ENCODE results near the gene TOM1. TPM values are rescaled to one million over a fixed set of nuclear protein-coding genes. Genes with fewer than 3 reads are reported as not detected.

The TOM1 gene
- polyA plus RNA-seq, 2 of the 4 experiments (the other 2 are of a cell fraction), result 14.5 to 16.6 TPM

DNA sequence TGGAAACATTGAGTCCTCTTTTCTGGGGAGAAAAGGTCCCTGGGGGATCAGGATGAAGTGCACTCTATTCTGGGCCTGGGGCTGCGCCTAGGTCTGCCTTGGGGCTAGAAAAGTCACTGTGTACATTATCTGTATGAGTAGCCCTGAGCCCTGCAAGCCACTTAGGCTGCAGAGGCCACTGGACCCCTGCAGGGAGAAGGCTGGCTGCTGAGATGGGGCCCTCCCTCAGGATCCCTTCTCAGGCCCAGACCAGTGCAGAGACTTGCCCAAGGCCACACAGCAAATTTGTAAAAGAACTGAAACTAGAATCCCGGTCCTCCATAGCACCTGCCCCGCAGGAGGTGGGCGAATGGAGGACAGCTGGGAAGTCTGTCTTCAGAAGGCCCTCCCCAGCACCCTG lies 54.4 kb downstream of the TOM1 start:
- TF ChIP-seq FOSL2 (IDR thresholded peaks at IDR 0.05), result no peak
- TF ChIP-seq FOSL2 (CRISPR knock-in tag; IDR thresholded peaks at IDR 0.05), result no peak
- TF ChIP-seq EP300 (IDR thresholded peaks at IDR 0.05), result no peak
- TF ChIP-seq, protein P1, sequence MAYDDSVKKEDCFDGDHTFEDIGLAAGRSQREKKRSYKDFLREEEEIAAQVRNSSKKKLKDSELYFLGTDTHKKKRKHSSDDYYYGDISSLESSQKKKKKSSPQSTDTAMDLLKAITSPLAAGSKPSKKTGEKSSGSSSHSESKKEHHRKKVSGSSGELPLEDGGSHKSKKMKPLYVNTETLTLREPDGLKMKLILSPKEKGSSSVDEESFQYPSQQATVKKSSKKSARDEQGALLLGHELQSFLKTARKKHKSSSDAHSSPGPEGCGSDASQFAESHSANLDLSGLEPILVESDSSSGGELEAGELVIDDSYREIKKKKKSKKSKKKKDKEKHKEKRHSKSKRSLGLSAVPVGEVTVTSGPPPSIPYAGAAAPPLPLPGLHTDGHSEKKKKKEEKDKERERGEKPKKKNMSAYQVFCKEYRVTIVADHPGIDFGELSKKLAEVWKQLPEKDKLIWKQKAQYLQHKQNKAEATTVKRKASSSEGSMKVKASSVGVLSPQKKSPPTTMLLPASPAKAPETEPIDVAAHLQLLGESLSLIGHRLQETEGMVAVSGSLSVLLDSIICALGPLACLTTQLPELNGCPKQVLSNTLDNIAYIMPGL (CRISPR knock-in tag; IDR thresholded peaks at IDR 0.05; ENCODE audit: borderline replicate concordance), result no peak
- no peak for TF ChIP-seq GATA3 (IDR thresholded peaks at IDR 0.05; ENCODE audit: borderline replicate concordance)
- TF ChIP-seq EHF (CRISPR knock-in tag; IDR thresholded peaks at IDR 0.05), result no peak
- TF ChIP-seq, protein P2, sequence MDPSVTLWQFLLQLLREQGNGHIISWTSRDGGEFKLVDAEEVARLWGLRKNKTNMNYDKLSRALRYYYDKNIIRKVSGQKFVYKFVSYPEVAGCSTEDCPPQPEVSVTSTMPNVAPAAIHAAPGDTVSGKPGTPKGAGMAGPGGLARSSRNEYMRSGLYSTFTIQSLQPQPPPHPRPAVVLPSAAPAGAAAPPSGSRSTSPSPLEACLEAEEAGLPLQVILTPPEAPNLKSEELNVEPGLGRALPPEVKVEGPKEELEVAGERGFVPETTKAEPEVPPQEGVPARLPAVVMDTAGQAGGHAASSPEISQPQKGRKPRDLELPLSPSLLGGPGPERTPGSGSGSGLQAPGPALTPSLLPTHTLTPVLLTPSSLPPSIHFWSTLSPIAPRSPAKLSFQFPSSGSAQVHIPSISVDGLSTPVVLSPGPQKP (IDR thresholded peaks at IDR 0.05; ENCODE audit: low read depth, low read length), result no peak
- no peak for TF ChIP-seq USF2 (IDR thresholded peaks at IDR 0.05)
- no peak for TF ChIP-seq FOXS1 (CRISPR knock-in tag; IDR thresholded peaks at IDR 0.05)
- TF ChIP-seq POLR2A (IDR thresholded peaks at IDR 0.05; ENCODE audit: low read length), result no peak
- no peak for TF ChIP-seq KDM5A (IDR thresholded peaks at IDR 0.05)
- TF ChIP-seq PHF8 (IDR thresholded peaks at IDR 0.05; ENCODE audit: borderline replicate concordance, low read depth), result no peak
- no peak for TF ChIP-seq JUNB (IDR thresholded peaks at IDR 0.05)
- TF ChIP-seq REST (IDR thresholded peaks at IDR 0.05), result no peak
- TF ChIP-seq CEBPB (IDR thresholded peaks at IDR 0.05), result no peak
- no peak for TF ChIP-seq ZC3H11A (IDR thresholded peaks at IDR 0.05)
- TF ChIP-seq MAX (IDR thresholded peaks at IDR 0.05), result no peak
- no peak for TF ChIP-seq CBX2 (IDR thresholded peaks at IDR 0.05; ENCODE audit: borderline replicate concordance, low read depth)
- no peak for DNase-seq (ENCODE audit: low read depth in 1 of 2, low spot score in 1 of 2)
- 93% methylated on average over 4 of the region's 4 CpGs for whole genome bisulfite sequencing (ENCODE audit: missing lambda C conversion rate)
- ATAC-seq, result no peak
- Histone ChIP-seq H3K27ac (peak overlapping the region in 1 of 2 experiments; percentile 98; a peak in 2 of 6 replicates), H3K4me3 (no peak overlapping the region), H3K4me1 (peaks cover 37% of the 10 kb centered on the region), H3K9me3 (no peaks in the 10 kb centered on the region), H3K4me2 (no peak overlapping the region)
- FAIRE-seq, result no peak
- POLR2A ChIA-PET, result interaction anchor here (1.6 kb wide), 1 partner anchor 43 kb away, joined by 3 read pairs; no protein-coding TSS in a partner anchor
- CTCF ChIA-PET, result interaction anchor here (0.6 to 6.3 kb wide), 4 partner anchors 11 to 466 kb away, joined by 3 to 46 read pairs (median 8); no protein-coding TSS in a partner anchor

DNA sequence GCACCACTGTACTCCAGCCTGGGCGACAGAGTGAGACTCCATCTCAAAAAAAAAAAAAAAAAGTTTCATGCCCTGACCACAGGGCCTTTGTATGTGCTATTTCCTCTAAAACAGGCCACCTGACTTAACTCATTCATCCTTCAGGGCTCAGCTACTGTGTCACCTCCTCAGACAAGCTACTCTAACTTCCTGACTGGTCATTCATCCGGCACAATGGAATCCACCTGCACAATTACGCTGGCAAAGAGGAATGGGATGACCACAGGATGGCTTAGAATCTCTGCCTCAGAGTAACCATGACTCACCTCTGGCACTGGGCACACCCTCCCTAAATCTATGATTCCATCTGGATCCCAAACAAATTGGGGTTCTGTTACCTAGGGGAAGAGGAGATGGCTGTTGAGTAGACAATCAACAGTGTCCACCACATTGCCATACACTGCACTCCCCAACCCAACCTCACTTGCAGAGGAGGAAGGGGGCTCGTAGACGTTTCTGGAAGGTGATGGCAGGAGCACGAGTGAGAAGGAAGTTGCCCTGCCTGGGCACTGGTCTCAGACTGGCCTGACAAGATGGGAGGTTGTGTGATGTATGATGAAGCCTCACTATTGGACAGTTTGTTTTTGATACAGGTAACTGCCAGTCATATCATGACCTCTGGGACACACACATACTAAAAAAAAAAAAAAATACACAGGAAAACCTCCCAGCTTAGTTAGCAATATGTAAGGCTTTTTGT lies 58.4 kb downstream of the TOM1 start:
- FAIRE-seq (no peak), ATAC-seq (peak; percentile 32 to 48; a peak in 3 of 6 replicates), DNase-seq (ENCODE audit: low read depth in 1 of 2, low spot score in 1 of 2) (peak; percentile 43 to 52)
- no peaks in the 10 kb centered on the region for H3K9me3 ChIP-seq
- POLR2A ChIA-PET, result interaction anchor here (0.6 to 1.1 kb wide), 3 partner anchors 22 to 52 kb away, joined by 3 to 5 read pairs (median 4); no protein-coding TSS in a partner anchor
- WGBS (ENCODE audit: missing lambda C conversion rate), result 74% methylated on average over 6 of the region's 6 CpGs
- H3K4me2 ChIP-seq, result no peak overlapping the region
- TF ChIP-seq, protein P2 (IDR thresholded peaks at IDR 0.05; ENCODE audit: low read depth, low read length), result no peak
- TF ChIP-seq POLR2AphosphoS2 (conservative IDR thresholded peaks at IDR 0.05; ENCODE audit: low read length) (no peak), FOSL2 (IDR thresholded peaks at IDR 0.05) (no peak), FOSL2 (CRISPR knock-in tag; IDR thresholded peaks at IDR 0.05) (peak; percentile 23; the same call in 1 of the 2 replicates)
- CTCF ChIA-PET, result interaction anchor here (0.8 to 1.4 kb wide), 4 partner anchors 10 to 708 kb away, joined by 3 read pairs; no protein-coding TSS in a partner anchor
- H3K4me3 ChIP-seq, result no peak overlapping the region
- peaks cover 40% of the 10 kb centered on the region for H3K4me1 ChIP-seq
- peak overlapping the region in 1 of 2 experiments; percentile 63; a peak in 2 of 6 replicates for H3K27ac ChIP-seq
